GM21737 (cell line): ENCODE results near the gene MCC.
"Not testable (repeated sequence)": the region's sequence is repeated elsewhere in the genome, so short reads cannot be mapped to it uniquely, and the experiment has no call there.

Source experiments
- ATAC-seq: cut with Tn5 transposase; IDR thresholded peaks from one replicate; pipeline ENCODE4 v1.9.1; 2021; ENCODE audit warnings: mild to moderate bottlenecking, moderate library complexity; ENCODE audit not compliant: unreplicated experiment

The MCC gene

GRCh38 chr5:113091622-113092021 lies 396.6 kb downstream of the MCC start:
- ATAC-seq = no peak

GRCh38 chr5:113090336-113091106 lies 397.7 kb downstream of the MCC start:
- ATAC-seq = no peak

DNA sequence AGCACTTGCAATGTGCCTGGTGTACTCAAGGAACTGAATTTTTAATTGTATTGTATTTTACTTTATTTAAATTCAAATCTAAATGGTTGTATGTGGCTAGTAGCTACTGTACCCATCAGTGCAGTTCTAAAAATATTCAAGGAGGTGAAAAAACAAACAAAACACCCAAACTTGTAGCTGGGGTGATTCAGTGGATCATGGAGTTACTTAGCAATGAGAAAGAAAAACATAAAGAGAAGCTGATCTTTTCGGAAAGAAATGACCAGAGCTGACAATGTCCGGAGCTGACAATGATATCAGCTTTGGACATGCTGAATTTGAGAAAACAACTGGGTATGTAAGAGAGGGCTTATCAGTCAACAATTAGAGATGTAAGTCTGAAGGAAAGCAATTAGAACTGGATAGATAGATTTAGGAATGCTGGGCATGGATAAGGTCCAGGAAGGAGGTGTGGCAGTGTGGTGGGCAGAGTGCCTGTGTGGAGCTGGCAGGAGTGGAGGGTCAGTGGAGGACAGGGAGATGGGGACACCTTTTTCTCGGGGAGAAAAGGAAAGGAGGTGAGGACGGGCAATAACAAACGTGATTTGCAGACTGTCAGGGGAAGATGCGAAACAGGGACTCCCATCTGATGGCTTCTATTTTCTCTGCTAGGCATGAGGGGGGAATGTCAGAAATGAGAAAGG lies 398.5 kb downstream of the MCC start:
- ATAC-seq = no peak

DNA sequence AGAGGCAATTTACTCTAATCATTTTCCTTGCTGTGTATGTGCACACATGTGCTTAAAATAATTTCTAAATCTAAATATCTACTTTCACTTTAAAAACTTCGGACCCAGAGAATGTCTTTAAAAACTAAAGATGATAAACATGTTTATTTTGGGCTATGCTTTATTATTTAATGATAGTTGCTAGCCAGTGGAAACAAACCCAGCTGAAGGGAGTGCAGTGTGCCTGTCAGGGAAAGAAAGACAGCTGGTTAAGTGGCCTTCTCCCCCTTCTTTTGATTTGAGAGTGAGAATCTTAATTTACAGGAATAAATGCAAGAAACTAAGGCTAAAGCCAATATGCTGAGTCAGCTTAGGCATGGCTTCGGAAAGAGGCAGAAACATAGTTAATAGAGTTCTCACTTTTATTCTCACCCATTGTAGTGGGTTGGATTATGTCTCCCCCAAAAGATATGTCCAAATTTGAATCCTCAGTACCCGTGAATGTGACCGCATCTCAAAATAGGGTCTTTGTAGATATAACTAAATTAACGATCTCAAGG lies 400.2 kb downstream of the MCC start:
- ATAC-seq = no peak

GRCh38 chr5:113085880-113086409 lies 402.3 kb downstream of the MCC start:
- ATAC-seq = no peak

DNA sequence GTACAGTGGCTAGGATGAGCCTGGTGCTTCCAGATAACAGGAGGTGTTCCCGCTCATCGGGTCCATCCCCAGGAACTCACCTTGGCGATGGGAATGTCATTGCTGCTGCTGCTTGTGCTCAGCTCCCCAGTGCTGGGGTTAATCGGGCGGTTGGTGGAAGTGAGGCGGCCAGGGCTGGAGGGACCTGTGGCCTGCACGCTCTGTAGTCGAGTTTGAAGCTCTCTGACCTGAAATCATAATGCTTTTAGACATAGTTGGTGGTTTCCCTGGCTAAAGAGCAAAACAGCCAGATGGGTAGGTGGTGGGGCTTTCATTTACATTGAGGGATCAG lies 403.2 kb downstream of the MCC start:
- ATAC-seq = no peak

DNA sequence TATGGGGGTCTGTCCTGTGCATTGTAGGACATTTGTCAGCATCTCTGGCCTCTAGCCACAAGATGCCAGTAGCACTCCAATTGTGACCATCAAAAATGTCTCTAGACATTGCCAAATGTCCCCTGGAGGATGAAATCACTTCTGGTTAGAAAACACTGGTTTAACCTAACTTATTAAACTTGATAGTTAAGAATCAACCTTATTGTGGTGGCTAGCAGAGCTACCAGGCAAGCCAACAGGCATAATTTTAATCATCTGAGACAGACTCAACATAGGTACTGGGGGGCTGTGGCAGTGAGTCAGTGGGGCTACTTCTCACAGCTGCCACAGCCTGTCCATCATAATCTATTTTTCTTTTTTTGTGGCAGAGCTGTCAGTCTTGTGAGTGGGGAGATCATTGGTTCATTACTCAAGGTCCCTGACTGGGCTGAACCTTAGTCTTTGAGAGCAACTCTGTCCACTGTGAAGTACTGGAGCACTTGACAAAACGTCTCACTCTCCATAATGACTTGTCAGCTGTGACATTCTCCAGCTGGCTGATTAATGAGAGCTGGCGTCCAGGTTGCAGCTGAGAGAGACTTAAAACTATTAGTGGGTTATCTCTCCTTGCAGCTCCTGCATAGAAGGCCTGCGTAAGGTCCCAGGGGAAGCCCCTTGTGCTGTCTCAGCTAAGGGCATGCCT lies 403.7 kb downstream of the MCC start:
- no peak for ATAC-seq

DNA sequence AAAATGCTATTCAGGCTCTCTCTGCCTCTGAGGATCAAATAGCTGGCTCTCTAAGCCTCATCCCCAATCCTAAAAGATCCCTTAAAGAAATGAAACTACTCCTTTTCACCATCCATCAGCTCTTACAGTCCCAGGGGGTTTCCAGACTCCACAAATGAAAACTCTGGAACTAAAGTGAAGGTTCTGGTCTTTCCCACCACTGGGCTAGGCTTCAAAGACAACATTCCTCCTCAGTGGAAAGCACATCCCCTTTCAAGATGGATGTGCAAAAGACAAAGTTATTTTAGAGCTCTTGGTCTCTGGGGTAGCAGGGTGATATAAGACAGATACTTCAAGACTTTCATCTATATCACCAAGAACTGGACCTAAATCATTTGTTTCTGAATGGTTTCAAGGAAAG lies 404.8 kb downstream of the MCC start:
- ATAC-seq = no peak

DNA sequence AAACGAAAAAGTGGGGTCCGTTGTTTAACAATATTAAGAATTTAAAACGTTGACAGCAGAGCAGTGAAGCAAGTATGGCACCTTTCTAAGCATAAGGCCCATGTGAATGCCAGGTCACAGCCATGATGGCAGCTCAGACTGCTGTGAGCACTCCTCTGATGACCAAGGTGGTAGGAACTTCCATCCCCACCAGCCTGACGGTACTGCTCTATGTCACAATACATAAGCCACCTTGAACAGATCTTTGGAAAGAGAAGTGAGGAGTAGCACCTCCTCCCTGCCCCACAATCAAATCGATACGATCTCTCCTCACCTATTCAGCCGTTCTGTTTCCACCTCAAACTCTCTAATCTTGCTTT lies 405.7 kb downstream of the MCC start:
- no peak for ATAC-seq

DNA sequence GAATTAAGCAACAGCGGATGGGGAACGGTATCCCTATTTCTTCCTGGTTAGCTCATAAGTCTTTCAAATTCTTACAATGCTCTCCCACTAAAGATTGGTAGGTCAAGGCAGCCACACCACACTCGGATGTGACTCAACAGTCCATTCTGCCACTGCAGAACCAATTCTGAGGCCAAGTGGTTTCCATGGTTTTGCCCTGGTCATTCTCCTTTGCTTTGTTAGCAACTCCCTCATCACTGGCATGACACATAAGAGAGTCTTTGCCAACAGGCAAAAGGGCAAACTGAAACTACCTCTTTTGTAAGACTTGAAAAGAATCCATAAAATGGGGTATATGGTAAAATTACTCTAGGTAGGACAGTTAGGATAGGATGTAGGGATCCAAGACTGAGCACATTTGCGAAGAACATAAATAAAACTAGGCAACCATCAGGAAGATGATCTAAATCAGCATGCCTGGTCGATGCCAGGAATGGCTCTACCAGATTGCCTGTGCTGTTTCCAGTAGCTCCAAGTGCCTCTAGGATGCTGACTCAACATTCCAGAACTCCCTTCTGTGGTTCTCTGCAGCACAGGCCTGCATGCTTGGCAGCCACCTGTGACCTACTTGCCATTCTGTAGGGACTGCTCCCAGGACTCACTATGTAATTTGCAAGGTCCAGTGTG lies 406.2 kb downstream of the MCC start:
- no peak for ATAC-seq

GRCh38 chr5:113081091-113081839 lies 407.0 kb downstream of the MCC start:
- no peak for ATAC-seq

DNA sequence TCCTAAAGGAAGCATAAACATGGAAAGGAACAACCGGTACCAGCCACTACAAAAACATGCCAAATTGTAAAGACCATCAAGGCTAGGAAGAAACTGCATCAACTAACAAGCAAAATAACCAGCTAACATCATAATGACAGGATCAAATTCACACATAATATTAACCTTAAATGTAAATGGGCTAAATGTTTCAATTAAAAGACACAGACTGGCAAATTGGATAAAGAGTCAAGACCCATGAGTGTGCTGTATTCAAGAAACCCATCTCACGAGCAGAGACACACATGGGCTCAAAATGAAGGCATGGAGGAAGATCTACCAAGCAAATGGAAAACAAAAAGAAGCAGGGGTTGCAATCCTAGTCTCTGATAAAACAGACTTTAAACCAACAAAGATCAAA lies 411.6 kb downstream of the MCC start:
- ATAC-seq = not testable (repeated sequence)

GRCh38 chr5:113075019-113075418 lies 413.2 kb downstream of the MCC start:
- no peak for ATAC-seq

DNA sequence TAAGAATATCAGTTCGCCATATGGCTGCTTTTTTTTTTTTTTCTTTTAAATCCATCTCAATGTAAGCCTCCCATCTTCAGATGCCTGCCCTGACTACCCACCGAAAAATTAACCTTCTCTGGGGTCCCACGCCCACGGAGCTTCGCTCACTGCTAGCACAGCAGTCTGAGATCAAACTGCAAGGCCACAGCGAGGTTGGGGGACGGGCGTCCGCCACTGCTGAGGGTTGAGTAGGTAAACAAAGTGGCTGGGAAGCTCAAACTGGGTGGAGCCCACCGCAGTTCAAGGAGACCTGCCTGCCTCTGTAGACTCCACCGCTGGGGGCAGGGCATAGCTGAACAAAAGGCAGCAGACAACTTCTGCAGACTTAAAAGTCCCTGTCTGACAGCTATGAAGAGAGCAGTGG lies 414.6 kb downstream of the MCC start:
- ATAC-seq = not testable (repeated sequence)

- ATAC-seq = no peak
These were observed 416.9 kb downstream of the MCC start for GRCh38 chr5:113071401-113071800.

GRCh38 chr5:113070901-113071300 lies 417.4 kb downstream of the MCC start:
- ATAC-seq = no peak

- ATAC-seq = no peak
These were observed 419.7 kb downstream of the MCC start for GRCh38 chr5:113068559-113068958.

DNA sequence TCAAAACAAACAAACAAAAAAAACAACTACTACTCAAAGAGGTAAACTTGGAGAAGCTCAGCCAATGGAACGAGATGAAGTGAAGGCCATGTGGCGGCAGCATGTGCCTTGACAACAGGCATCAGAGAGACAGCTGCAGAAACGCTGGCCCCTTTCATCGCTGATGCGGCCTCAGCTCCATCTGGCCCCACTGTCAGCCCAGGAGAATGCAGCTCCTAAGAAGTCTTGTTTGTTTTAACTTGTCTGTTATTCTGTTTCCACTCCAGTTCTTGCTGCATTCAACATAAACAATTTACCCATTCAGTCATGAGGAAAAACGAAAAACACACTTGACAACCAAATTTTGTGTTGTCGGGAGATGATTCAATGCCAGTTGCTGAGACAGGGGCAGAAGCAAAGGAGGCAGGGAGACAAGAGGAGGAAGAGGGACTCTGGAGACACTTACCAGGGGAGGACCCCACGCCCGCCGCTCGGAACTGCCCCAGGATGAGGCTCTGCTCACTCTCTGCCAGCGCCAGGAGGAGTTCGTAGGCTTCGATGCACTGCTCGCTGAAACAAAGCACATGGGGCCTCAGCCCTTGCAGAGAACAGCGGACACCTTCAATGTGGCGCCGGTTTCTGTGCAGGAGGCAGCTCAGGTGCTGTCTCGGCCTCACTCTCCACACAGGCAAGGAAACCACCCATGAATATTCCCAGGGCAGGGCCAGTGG lies 420.5 kb downstream of the MCC start:
- ATAC-seq = no peak

- ATAC-seq = no peak
These were observed 422.6 kb downstream of the MCC start for GRCh38 chr5:113065626-113066025.

DNA sequence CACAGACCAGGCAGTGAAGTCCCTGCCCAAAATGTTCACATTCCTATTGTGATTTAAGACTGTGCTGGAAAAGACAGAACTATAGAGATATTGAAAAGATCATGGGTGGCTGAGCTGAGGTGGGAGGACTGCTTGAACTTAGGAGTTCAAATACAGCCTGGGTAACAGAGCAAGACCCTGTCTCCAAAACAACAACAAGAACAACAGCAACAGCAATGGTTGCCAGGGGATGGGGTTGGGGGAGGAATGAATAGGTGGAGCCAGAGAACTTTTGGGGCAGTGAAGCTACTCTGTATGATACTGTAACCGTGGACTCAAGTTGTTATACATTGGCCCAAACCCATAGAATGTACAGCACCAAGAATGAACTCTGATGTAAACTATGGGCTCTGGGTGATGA lies 423.4 kb downstream of the MCC start:
- no peak for ATAC-seq
